GM23248 (cell line): ENCODE measurements around the gene AAK1. TPM values are rescaled to one million over a fixed set of nuclear protein-coding genes. Genes with fewer than 3 reads are reported as not detected.
A peak's percentile ranks its signal among the peaks of the same experiment; 100 is the strongest.
"Not testable (repeated sequence)": the region's sequence is repeated elsewhere in the genome, so short reads cannot be mapped to it uniquely, and the experiment has no call there.

Source experiments
- DNase-seq: peaks from one replicate; pipeline ENCODE4 v3.0.0-alpha.2; 2015
- H2AFZ ChIP-seq: fragments of 200-600 bp; sonication (generic); 2 replicates; pipeline ENCODE4 v1.6.1; 2016; ENCODE audit warnings: antibody characterized with exemption
- H3F3A ChIP-seq: fragments of 200-600 bp; sonication (generic); 2 replicates; pipeline ENCODE4 v1.6.1; 2016; ENCODE audit warnings: mild to moderate bottlenecking, antibody characterized with exemption, mixed run types; ENCODE audit not compliant: insufficient read depth
- H3K27ac ChIP-seq: fragments of 200-600 bp; sonication (generic); 2 replicates; pipeline ENCODE4 v1.5.1; 2016; ENCODE audit warnings: mild to moderate bottlenecking
- H3K27me3 ChIP-seq: fragments of 200-600 bp; sonication (generic); replicated peaks from 2 replicates; pipeline ENCODE4 v1.6.1; 2016; ENCODE audit warnings: mild to moderate bottlenecking; ENCODE audit not compliant: insufficient read depth
- H3K36me3 ChIP-seq: fragments of 200-600 bp; sonication (generic); 2 replicates; pipeline ENCODE4 v1.6.1; 2016; ENCODE audit warnings: low read depth, mild to moderate bottlenecking
- H3K4me1 ChIP-seq: fragments of 200-600 bp; sonication (generic); 2 replicates; pipeline ENCODE4 v1.6.1; 2016; ENCODE audit warnings: mild to moderate bottlenecking; ENCODE audit not compliant: insufficient read depth
- H3K4me2 ChIP-seq: fragments of 200-600 bp; sonication (generic); one replicate; pipeline ENCODE4 v1.6.1; 2016; ENCODE audit warnings: mild to moderate bottlenecking; ENCODE audit not compliant: unreplicated experiment
- H3K4me3 ChIP-seq: fragments of 200-600 bp; sonication (generic); 2 replicates; pipeline ENCODE4 v1.5.1; 2016; ENCODE audit warnings: mild to moderate bottlenecking
- H3K79me2 ChIP-seq: fragments of 200-600 bp; sonication (generic); 2 replicates; pipeline ENCODE4 v1.6.1; 2016; ENCODE audit warnings: mild to moderate bottlenecking; ENCODE audit not compliant: insufficient read depth
- H3K9ac ChIP-seq: fragments of 200-600 bp; sonication (generic); 2 replicates; pipeline ENCODE4 v1.6.1; 2016; ENCODE audit warnings: mild to moderate bottlenecking
- H3K9me2 ChIP-seq: fragments of 200-600 bp; sonication (generic); 2 replicates; pipeline ENCODE4 v1.6.1; 2016; ENCODE audit warnings: mixed run types, mild to moderate bottlenecking, moderate library complexity; ENCODE audit not compliant: insufficient read depth
- H3K9me3 ChIP-seq: fragments of 200-600 bp; sonication (generic); one replicate; pipeline ENCODE4 v1.6.1; 2017; ENCODE audit warnings: low read depth
- H4K20me1 ChIP-seq: fragments of 200-600 bp; sonication (generic); 2 replicates; pipeline ENCODE4 v1.6.0; 2016; ENCODE audit not compliant: insufficient read depth
- EZH2 ChIP-seq: fragments of 200-600 bp; sonication (generic); IDR thresholded peaks from 2 replicates; pipeline ENCODE4 v1.6.1; 2018; ENCODE audit warnings: antibody characterized with exemption, mild to moderate bottlenecking; ENCODE audit not compliant: insufficient read depth, poor library complexity, severe bottlenecking
- EZH2phosphoT487 ChIP-seq: fragments of 200-600 bp; sonication (generic); IDR thresholded peaks from 2 replicates; pipeline ENCODE4 v1.6.1; 2018; ENCODE audit warnings: antibody characterized with exemption, moderate library complexity, mild to moderate bottlenecking, low read depth; ENCODE audit not compliant: insufficient read depth
- whole genome bisulfite sequencing, 2 experiments: methylation state at CpG; one replicate each; pipeline ENCODE4 v1.1.6; 2015 to 2017; ENCODE audit warnings: low lambda C conversion rate in 2 of 2, low coverage in 1 of 2; ENCODE audit errors: missing lambda C conversion rate in 2 of 2; 5-methylcytosine and 5-hydroxymethylcytosine counted together
- in situ Hi-C: fragments of 300-500 bp; cut with MboI; formaldehyde crosslinking; loops from 2 replicates; pipeline ENCODE4 v1.15.0; 2020
- polyA plus RNA-seq: library from polyadenylated mRNA; unstranded; fragments of >200 nt; fragmentation: Nextera tagmentation; extraction: Ambion mirVana; gene quantifications from 2 replicates; pipeline ENCODE4 v1.2.1, GENCODE V29; 2016
- total RNA-seq: library from RNA; depleted of rRNA; stranded (reverse); fragments of >200 nt; shearing (Covaris generic); gene quantifications from 2 replicates; pipeline ENCODE4 v1.2.3, GENCODE V29; 2014

Gene AAK1
- total and polyA plus RNA-seq, 2 experiments from 2014 or later = 41.2 to 50.7 TPM

DNA sequence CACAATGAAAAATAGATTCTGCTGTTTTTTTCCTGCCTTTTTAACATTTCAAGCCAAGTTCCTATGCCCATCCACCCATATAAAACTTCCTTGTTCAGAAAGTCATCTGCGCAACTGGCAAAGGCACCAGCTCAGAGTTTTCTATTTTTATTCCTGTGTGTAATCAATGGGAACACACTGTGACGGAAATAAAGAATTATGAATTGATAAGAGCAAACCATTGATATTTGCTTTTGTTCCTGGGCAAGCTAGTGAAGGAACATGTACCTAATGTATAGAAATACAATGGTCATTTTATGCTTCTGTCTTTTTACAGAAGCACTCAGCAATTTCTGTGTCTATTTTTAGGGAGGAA is 30.8 kb upstream of the AAK1 start:
- 69% methylated on average over 2 of the region's 2 CpGs for WGBS, 2 experiments
- Histone ChIP-seq H3K4me3 (no peak overlapping the region), H3K4me1 (no peaks in the 10 kb centered on the region), H4K20me1 (no peaks in the 10 kb centered on the region; the same call in 1 of the 2 replicates), H2AFZ (no peak overlapping the region), H3K9me3 (no peaks in the 10 kb centered on the region), H3K36me3 (no peaks in the 10 kb centered on the region), H3K9ac (no peak overlapping the region), H3K27ac (no peak overlapping the region), H3F3A (no peaks in the 10 kb centered on the region), H3K9me2 (no peaks in the 10 kb centered on the region), H3K27me3 (no peaks in the 10 kb centered on the region), H3K4me2 (no peak overlapping the region), H3K79me2 (no peaks in the 10 kb centered on the region)
- TF ChIP-seq EZH2phosphoT487 = no peak
- no peak for DNase-seq
- in situ Hi-C loops = no loop called here

DNA sequence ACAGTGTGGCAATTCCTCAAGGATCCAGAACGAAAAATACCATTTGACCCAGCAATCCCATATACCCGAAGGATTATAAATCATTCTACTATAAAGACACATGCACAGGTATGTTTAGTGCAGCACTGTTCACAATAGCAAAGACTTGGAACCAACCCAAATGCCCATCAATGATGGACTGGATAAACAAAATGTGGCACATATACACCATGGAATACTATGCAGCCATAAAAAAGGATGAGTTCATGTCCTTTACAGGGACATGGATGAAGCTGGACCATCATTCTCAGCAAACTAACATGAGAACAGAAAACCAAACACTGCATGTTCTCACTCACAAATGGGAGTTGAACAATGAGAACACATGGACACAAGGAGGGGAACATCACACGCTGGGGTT is 29.6 kb upstream of the AAK1 start:
- H3K4me2 ChIP-seq, H3K4me3 ChIP-seq, H3K9ac ChIP-seq, H3K36me3 ChIP-seq, H3K4me1 ChIP-seq, H3K9me3 ChIP-seq, H2AFZ ChIP-seq, H3K27ac ChIP-seq, H3F3A ChIP-seq, in situ Hi-C loops, H3K9me2 ChIP-seq, H3K27me3 ChIP-seq, DNase-seq, H4K20me1 ChIP-seq, H3K79me2 ChIP-seq: not testable (repeated sequence)
- WGBS, 2 experiments = 76 to 90% methylated on average over 3 of the region's 3 CpGs

DNA sequence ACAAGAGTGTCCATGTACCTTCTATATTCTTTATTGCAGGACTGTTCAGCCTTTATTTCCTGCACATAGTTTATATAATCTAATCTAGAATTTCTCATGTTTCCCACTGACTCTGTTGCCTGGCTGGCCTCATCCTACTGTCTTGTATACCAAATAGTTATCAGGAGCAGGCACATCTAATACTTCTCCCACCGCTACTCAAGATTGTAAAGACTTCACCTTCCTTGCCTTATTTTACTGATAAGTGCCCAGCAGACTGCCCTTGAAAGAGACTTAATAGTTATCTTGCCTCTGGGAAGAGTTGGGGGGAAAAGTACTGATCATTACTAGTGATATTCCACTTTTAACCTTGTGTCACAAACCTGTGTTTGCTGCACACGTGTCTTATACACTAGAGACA is 26.1 kb upstream of the AAK1 start:
- Histone ChIP-seq H3F3A (no peaks in the 10 kb centered on the region), H3K9me3 (no peaks in the 10 kb centered on the region), H3K27me3 (no peaks in the 10 kb centered on the region), H3K4me1 (no peaks in the 10 kb centered on the region), H3K4me3 (no peak overlapping the region), H3K9ac (no peak overlapping the region), H3K79me2 (no peaks in the 10 kb centered on the region), H3K36me3 (no peaks in the 10 kb centered on the region), H3K27ac (no peak overlapping the region), H4K20me1 (no peaks in the 10 kb centered on the region; the same call in 1 of the 2 replicates), H2AFZ (no peak overlapping the region), H3K4me2 (no peak overlapping the region), H3K9me2 (no peaks in the 10 kb centered on the region)
- 60 to 73% methylated on average over 2 of the region's 2 CpGs for WGBS, 2 experiments
- in situ Hi-C loops = no loop called here
- TF ChIP-seq EZH2 (no peak), EZH2phosphoT487 (no peak)
- no peak for DNase-seq

DNA sequence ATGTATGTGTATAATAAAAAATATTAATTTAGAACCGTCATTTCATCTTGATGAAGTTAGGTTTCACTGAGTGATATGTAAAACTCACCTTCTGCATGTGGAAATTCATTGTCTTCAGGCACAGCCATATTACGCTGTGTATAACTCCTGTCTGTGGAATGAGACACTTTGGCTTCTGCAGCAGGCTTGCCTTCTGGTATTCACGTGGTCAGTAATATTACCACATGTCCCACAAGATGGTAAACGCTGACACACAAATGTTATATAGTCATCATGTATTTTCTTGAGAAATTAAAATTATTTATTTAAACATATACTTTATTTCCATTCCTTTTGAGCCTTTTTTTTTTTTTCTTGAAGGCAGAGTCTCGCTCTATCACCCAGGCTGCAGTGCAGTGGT is 25.1 kb upstream of the AAK1 start:
- H3K4me3 ChIP-seq = no peak overlapping the region
- no peak overlapping the region for H3K9ac ChIP-seq
- no peaks in the 10 kb centered on the region for H3K9me2 ChIP-seq
- H3K4me1 ChIP-seq = no peaks in the 10 kb centered on the region
- no peaks in the 10 kb centered on the region for H3K79me2 ChIP-seq
- TF ChIP-seq EZH2phosphoT487 = no peak
- no peak for TF ChIP-seq EZH2
- no peak overlapping the region for H3K4me2 ChIP-seq
- peak; percentile 13 for DNase-seq
- H3K27me3 ChIP-seq = no peaks in the 10 kb centered on the region
- peaks cover 2% of the 10 kb centered on the region for H3K9me3 ChIP-seq
- no peaks in the 10 kb centered on the region for H3F3A ChIP-seq
- 59 to 63% methylated on average over 5 of the region's 5 CpGs for WGBS, 2 experiments
- H3K36me3 ChIP-seq = no peaks in the 10 kb centered on the region
- no peaks in the 10 kb centered on the region; the same call in 1 of the 2 replicates for H4K20me1 ChIP-seq
- in situ Hi-C loops = no loop called here
- H2AFZ ChIP-seq = no peak overlapping the region
- no peak overlapping the region for H3K27ac ChIP-seq

DNA sequence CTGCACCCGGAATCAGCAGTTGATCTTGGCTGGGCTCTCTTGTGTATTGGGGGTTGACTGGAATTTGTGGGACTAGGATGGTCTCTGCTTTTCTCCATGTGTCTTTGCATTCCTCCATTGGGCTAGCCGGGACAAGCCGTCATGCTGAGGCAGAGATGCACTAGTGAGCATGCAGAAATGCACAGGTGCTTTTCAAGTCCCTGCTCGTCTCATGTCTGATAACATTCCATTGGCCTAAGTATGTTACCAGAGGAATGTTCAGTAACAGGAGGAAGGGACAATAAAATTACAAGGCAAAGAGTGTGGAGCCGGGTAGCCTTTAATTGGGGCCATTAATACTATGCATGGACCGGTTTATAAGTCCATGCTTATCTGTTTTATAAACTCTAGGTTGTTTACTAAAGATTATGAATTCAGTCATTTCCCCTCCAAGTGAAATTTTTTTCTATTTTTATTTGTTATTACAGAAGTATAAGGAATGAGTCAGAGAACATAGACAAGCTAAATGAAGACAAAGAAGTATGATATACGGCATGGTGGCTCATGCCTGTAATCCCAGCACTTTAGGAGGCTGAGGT is 24.4 kb upstream of the AAK1 start:
- H3K4me3 ChIP-seq = no peak overlapping the region
- WGBS, 2 experiments = 81 to 83% methylated on average over 7 of the region's 7 CpGs
- no peaks in the 10 kb centered on the region for H3K4me1 ChIP-seq
- H3F3A ChIP-seq = no peaks in the 10 kb centered on the region
- TF ChIP-seq EZH2 (no peak), EZH2phosphoT487 (no peak)
- no peak overlapping the region for H3K9ac ChIP-seq
- H3K9me3 ChIP-seq = peaks cover 4% of the 10 kb centered on the region
- no peak overlapping the region for H3K27ac ChIP-seq
- H3K4me2 ChIP-seq = no peak overlapping the region
- no peaks in the 10 kb centered on the region for H3K9me2 ChIP-seq
- no peaks in the 10 kb centered on the region; the same call in 1 of the 2 replicates for H4K20me1 ChIP-seq
- H2AFZ ChIP-seq = no peak overlapping the region
- no peaks in the 10 kb centered on the region for H3K79me2 ChIP-seq
- H3K36me3 ChIP-seq = no peaks in the 10 kb centered on the region
- in situ Hi-C loops = no loop called here
- peak; percentile 14 for DNase-seq
- no peaks in the 10 kb centered on the region for H3K27me3 ChIP-seq
